ENCODE data around the gene NDUFS6.

The NDUFS6 gene

GRCh38 chr5:1864896-1865440 lies 63.8 kb downstream of the NDUFS6 start:
- peaks cover 48 to 80% of the 10 kb centered on the region in 2 donors for H3K27me3 Mint-ChIP-seq
- H3K27ac Mint-ChIP-seq: no peak overlapping the region

GRCh38 chr5:1865486-1865885 lies 64.3 kb downstream of the NDUFS6 start:
- Mint-ChIP-seq H3K27ac (no peak overlapping the region), H3K4me1 (ENCODE audit: low read depth in 2 of 2) (no peaks in the 10 kb centered on the region), H3K36me3 (ENCODE audit: insufficient read depth) (no peaks in the 10 kb centered on the region), H3K9me3 (no peaks in the 10 kb centered on the region), H3K27me3 (peaks cover 48 to 80% of the 10 kb centered on the region in 2 donors), H3K4me3 (no peak overlapping the region)
- ATAC-seq (replicated peaks) (no peak), DNase-seq (no peak)

More at GRCh38 chr5:1864896-1865440, 63.8 kb downstream of the NDUFS6 start:
- no peaks in the 10 kb centered on the region for H3K36me3 Mint-ChIP-seq (ENCODE audit: insufficient read depth)
- no peaks in the 10 kb centered on the region for H3K9me3 Mint-ChIP-seq
- no peak for ATAC-seq (replicated peaks)
- no peak for DNase-seq
- no peak overlapping the region for H3K4me3 Mint-ChIP-seq
- no peaks in the 10 kb centered on the region for H3K4me1 Mint-ChIP-seq (ENCODE audit: low read depth in 2 of 2)

All from effector memory CD8-positive, alpha-beta T cell (primary cell).